Neural cell (in vitro differentiated cells): ENCODE measurements around the gene SIK3. TPM values are rescaled to one million over a fixed set of nuclear protein-coding genes. Genes with fewer than 3 reads are reported as not detected.

Experiments used
- H2AFZ ChIP-seq: fragments of 200-600, 300-800 bp; sonication (generic), shearing (Covaris generic); 2 replicates; pipeline ENCODE4 v1.6.0; 2014; ENCODE audit warnings: low read depth, mild to moderate bottlenecking, antibody characterized with exemption, low read length, moderate library complexity
- H3F3A ChIP-seq: fragments of 200-600 bp; shearing (Covaris generic); 2 replicates; pipeline ENCODE4 v1.6.1; 2016; ENCODE audit warnings: mild to moderate bottlenecking, moderate library complexity, mixed read lengths, antibody characterized with exemption, low read length; ENCODE audit not compliant: insufficient read depth, poor library complexity, severe bottlenecking
- H3K27ac ChIP-seq: fragments of 200-600, 300-800 bp; sonication (generic), shearing (Covaris generic); 2 replicates; pipeline ENCODE4 v1.5.1; 2014; ENCODE audit warnings: mild to moderate bottlenecking, low read length, moderate library complexity
- H3K27me3 ChIP-seq: fragments of 300-800, 200-600 bp; sonication (generic), shearing (Covaris generic); 2 replicates; pipeline ENCODE4 v1.6.0; 2014; ENCODE audit warnings: mild to moderate bottlenecking, low read depth, low read length, moderate library complexity; ENCODE audit not compliant: insufficient read depth
- H3K36me3 ChIP-seq: fragments of 300-800, 200-600 bp; sonication (generic), shearing (Covaris generic); 2 replicates; pipeline ENCODE4 v1.5.1; 2014; ENCODE audit warnings: mild to moderate bottlenecking, antibody characterized with exemption, low read length, moderate library complexity; ENCODE audit not compliant: insufficient read depth
- H3K4me2 ChIP-seq: fragments of 300-800, 200-600 bp; sonication (generic), shearing (Covaris generic); 2 replicates; pipeline ENCODE4 v1.6.0; 2014; ENCODE audit warnings: mild to moderate bottlenecking, low read length
- H3K4me3 ChIP-seq: fragments of 300-800, 200-600 bp; sonication (generic), shearing (Covaris generic); 2 replicates; pipeline ENCODE4 v1.5.1; 2014; ENCODE audit warnings: mild to moderate bottlenecking, low read length, moderate library complexity
- H3K79me2 ChIP-seq: fragments of 200-600 bp; shearing (Covaris generic); replicated peaks from 2 replicates; pipeline ENCODE4 v1.6.0; 2014; ENCODE audit warnings: mild to moderate bottlenecking, low read length, moderate library complexity; ENCODE audit not compliant: insufficient read depth
- H3K9ac ChIP-seq: fragments of 300-800, 200-600 bp; sonication (generic), shearing (Covaris generic); 2 replicates; pipeline ENCODE4 v1.6.1; 2016; ENCODE audit warnings: mild to moderate bottlenecking, low read length, mixed read lengths
- H3K9me2 ChIP-seq: fragments of 200-600 bp; shearing (Covaris generic); 2 replicates; pipeline ENCODE4 v1.6.1; 2016; ENCODE audit warnings: mild to moderate bottlenecking, low read length, mixed read lengths; ENCODE audit not compliant: insufficient read depth
- H3K9me3 ChIP-seq: fragments of 200-600, 300-800 bp; sonication (generic), shearing (Covaris generic); 2 replicates; pipeline ENCODE4 v1.6.1; 2016; ENCODE audit warnings: mild to moderate bottlenecking, mixed run types, low read length, moderate library complexity, mixed read lengths
- H4K20me1 ChIP-seq: fragments of 200-600 bp; shearing (Covaris generic); 2 replicates; pipeline ENCODE4 v1.6.1; 2016; ENCODE audit warnings: mild to moderate bottlenecking, mixed run types; ENCODE audit not compliant: insufficient read depth
- EP300 ChIP-seq: fragments of 450-650 bp; conservative IDR thresholded peaks from 2 replicates; pipeline ENCODE4 v1.6.1; 2014; ENCODE audit warnings: antibody characterized with exemption, mild to moderate bottlenecking, moderate library complexity; ENCODE audit not compliant: poor library complexity, severe bottlenecking
- EZH2 ChIP-seq: fragments of 200-600, 300-800 bp; shearing (Covaris generic), sonication (generic); IDR thresholded peaks from 2 replicates; pipeline ENCODE4 v1.6.1; 2014; ENCODE audit warnings: antibody characterized with exemption, low read length, borderline replicate concordance, mild to moderate bottlenecking; ENCODE audit not compliant: insufficient read depth, poor library complexity, severe bottlenecking
- MXI1 ChIP-seq: fragments of 450-650 bp; conservative IDR thresholded peaks from 2 replicates; pipeline ENCODE4 v1.6.1; 2014; ENCODE audit warnings: antibody characterized with exemption, mild to moderate bottlenecking; ENCODE audit not compliant: poor library complexity, severe bottlenecking
- POLR2AphosphoS5 ChIP-seq: IDR thresholded peaks from 2 replicates; pipeline ENCODE4 v1.6.1; 2012
- RAD21 ChIP-seq: fragments of 450-650 bp; conservative IDR thresholded peaks from 2 replicates; pipeline ENCODE4 v1.6.1; 2014; ENCODE audit warnings: antibody characterized with exemption, mild to moderate bottlenecking, moderate library complexity
- REST ChIP-seq: IDR thresholded peaks from 2 replicates; pipeline ENCODE4 v1.6.1; 2012; ENCODE audit warnings: borderline replicate concordance
- SMC3 ChIP-seq: fragments of 450-650 bp; conservative IDR thresholded peaks from 2 replicates; pipeline ENCODE4 v1.6.1; 2014; ENCODE audit warnings: antibody characterized with exemption, mild to moderate bottlenecking, moderate library complexity; ENCODE audit not compliant: poor library complexity
- TAF1 ChIP-seq: IDR thresholded peaks from 2 replicates; pipeline ENCODE4 v1.6.1; 2012; ENCODE audit warnings: low read depth
- polyA plus RNA-seq: library from polyadenylated mRNA; depleted of rRNA; stranded (reverse); fragments of >200 nt; gene quantifications from 2 replicates; pipeline ENCODE4 v1.2.3, GENCODE V29; 2014
- TF ChIP-seq, protein P1 (sequence below): fragments of 450-650 bp; IDR thresholded peaks from 2 replicates; pipeline ENCODE4 v1.5.1; 2014; ENCODE audit warnings: antibody characterized with exemption, mild to moderate bottlenecking, moderate library complexity; ENCODE audit not compliant: poor library complexity, severe bottlenecking

SIK3 gene
- polyA plus RNA-seq, 1 donor from 2014 or later = 11.2 TPM

GRCh38 chr11:116860303-116860702 lies 237.9 kb downstream of the SIK3 start:
- Histone ChIP-seq H3K4me2 (no peak overlapping the region), H2AFZ (no peak overlapping the region), H3F3A (no peaks in the 10 kb centered on the region), H3K9me2 (no peaks in the 10 kb centered on the region), H3K27me3 (no peaks in the 10 kb centered on the region), H3K36me3 (peaks cover 11% of the 10 kb centered on the region), H3K4me3 (no peak overlapping the region), H3K9ac (no peak overlapping the region), H3K79me2 (no peaks in the 10 kb centered on the region), H3K27ac (no peak overlapping the region), H4K20me1 (no peaks in the 10 kb centered on the region), H3K9me3 (no peaks in the 10 kb centered on the region)
- no peak for TF ChIP-seq RAD21
- no peak for TF ChIP-seq MXI1
- TF ChIP-seq, protein P1, sequence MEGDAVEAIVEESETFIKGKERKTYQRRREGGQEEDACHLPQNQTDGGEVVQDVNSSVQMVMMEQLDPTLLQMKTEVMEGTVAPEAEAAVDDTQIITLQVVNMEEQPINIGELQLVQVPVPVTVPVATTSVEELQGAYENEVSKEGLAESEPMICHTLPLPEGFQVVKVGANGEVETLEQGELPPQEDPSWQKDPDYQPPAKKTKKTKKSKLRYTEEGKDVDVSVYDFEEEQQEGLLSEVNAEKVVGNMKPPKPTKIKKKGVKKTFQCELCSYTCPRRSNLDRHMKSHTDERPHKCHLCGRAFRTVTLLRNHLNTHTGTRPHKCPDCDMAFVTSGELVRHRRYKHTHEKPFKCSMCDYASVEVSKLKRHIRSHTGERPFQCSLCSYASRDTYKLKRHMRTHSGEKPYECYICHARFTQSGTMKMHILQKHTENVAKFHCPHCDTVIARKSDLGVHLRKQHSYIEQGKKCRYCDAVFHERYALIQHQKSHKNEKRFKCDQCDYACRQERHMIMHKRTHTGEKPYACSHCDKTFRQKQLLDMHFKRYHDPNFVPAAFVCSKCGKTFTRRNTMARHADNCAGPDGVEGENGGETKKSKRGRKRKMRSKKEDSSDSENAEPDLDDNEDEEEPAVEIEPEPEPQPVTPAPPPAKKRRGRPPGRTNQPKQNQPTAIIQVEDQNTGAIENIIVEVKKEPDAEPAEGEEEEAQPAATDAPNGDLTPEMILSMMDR = no peak

DNA sequence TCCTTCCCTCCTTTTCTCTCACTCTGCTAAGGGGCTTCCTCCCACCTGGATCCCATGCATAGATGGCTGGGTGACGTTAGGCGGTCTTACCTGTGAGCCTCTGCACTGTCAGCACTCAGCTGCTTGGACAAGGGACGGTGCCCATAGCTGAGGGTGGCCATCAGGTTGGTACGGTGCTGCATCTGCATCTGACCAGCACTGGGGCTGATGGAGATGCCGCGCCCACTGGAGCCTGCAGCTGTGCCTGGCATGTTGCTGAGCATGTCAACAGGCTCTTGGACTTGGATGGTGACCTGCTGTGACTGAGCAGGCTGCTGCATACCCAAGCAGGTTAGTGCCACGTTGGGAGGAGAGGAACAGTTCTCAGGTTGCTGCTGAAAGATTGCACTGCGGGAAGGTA lies 239.1 kb downstream of the SIK3 start:
- peaks cover 11% of the 10 kb centered on the region for H3K36me3 ChIP-seq
- no peak overlapping the region for H2AFZ ChIP-seq
- no peaks in the 10 kb centered on the region for H4K20me1 ChIP-seq
- no peak for TF ChIP-seq SMC3
- TF ChIP-seq EZH2 = no peak
- no peak for TF ChIP-seq TAF1
- TF ChIP-seq REST = no peak
- no peak for TF ChIP-seq EP300
- TF ChIP-seq RAD21 = no peak
- TF ChIP-seq POLR2AphosphoS5 = no peak
- TF ChIP-seq, protein P1 = no peak
- TF ChIP-seq MXI1 = no peak
- no peak overlapping the region for H3K4me3 ChIP-seq
- no peaks in the 10 kb centered on the region for H3K9me2 ChIP-seq
- no peaks in the 10 kb centered on the region for H3K27me3 ChIP-seq
- H3K9me3 ChIP-seq = no peaks in the 10 kb centered on the region
- H3K79me2 ChIP-seq = no peaks in the 10 kb centered on the region
- H3K27ac ChIP-seq = no peak overlapping the region
- H3F3A ChIP-seq = no peaks in the 10 kb centered on the region
- no peak overlapping the region for H3K9ac ChIP-seq
- H3K4me2 ChIP-seq = no peak overlapping the region
